ENCODE measurements around the gene ACACA.

The ACACA gene

GRCh38 chr17:37179893-37180292 is 226.7 kb downstream of the ACACA start:
- H3K4me2 ChIP-seq (ENCODE audit: low read length), result no peak overlapping the region
- H3K27me3 ChIP-seq (ENCODE audit: control insufficient read depth, low read length), result no peaks in the 10 kb centered on the region
- H3K36me3 ChIP-seq (ENCODE audit: control insufficient read depth, low read length), result peaks cover 75% of the 10 kb centered on the region
- TF ChIP-seq EZH2phosphoT487 (IDR thresholded peaks at IDR 0.05; ENCODE audit: borderline replicate concordance, low read length) (no peak), CTCF (IDR thresholded peaks at IDR 0.05; ENCODE audit: low read depth, low read length, poor library complexity, severe bottlenecking) (no peak)
- H3K9me3 ChIP-seq (ENCODE audit: control insufficient read depth, insufficient read depth, low read length), result no peaks in the 10 kb centered on the region
- H3K79me2 ChIP-seq (ENCODE audit: control insufficient read depth, low read length), result no peaks in the 10 kb centered on the region
- no peaks in the 10 kb centered on the region for H3K9me2 ChIP-seq (replicated peaks; ENCODE audit: control insufficient read depth, low read length)
- H3F3A ChIP-seq (ENCODE audit: control insufficient read depth, insufficient read depth), result no peaks in the 10 kb centered on the region
- no peaks in the 10 kb centered on the region for H4K20me1 ChIP-seq (ENCODE audit: control insufficient read depth, insufficient read depth, low read depth, low read length)
- no peak overlapping the region for H3K4me3 ChIP-seq (ENCODE audit: low read length)
- H3K4me1 ChIP-seq (ENCODE audit: control insufficient read depth, low read length), result no peaks in the 10 kb centered on the region
- H3K27ac ChIP-seq (ENCODE audit: low read depth, low read length), result no peak overlapping the region

- TF ChIP-seq EZH2phosphoT487 (IDR thresholded peaks at IDR 0.05; ENCODE audit: borderline replicate concordance, low read length) (no peak), CTCF (IDR thresholded peaks at IDR 0.05; ENCODE audit: low read depth, low read length, poor library complexity, severe bottlenecking) (no peak)
- Histone ChIP-seq H3K27me3 (ENCODE audit: control insufficient read depth, low read length) (no peaks in the 10 kb centered on the region), H3K4me2 (ENCODE audit: low read length) (no peak overlapping the region), H3K9me3 (ENCODE audit: control insufficient read depth, insufficient read depth, low read length) (no peaks in the 10 kb centered on the region), H3K36me3 (ENCODE audit: control insufficient read depth, low read length) (peaks cover 73% of the 10 kb centered on the region), H4K20me1 (ENCODE audit: control insufficient read depth, insufficient read depth, low read depth, low read length) (no peaks in the 10 kb centered on the region), H3K79me2 (ENCODE audit: control insufficient read depth, low read length) (no peaks in the 10 kb centered on the region), H3K9me2 (replicated peaks; ENCODE audit: control insufficient read depth, low read length) (no peaks in the 10 kb centered on the region), H3K4me1 (ENCODE audit: control insufficient read depth, low read length) (no peaks in the 10 kb centered on the region), H3F3A (ENCODE audit: control insufficient read depth, insufficient read depth) (no peaks in the 10 kb centered on the region), H3K27ac (ENCODE audit: low read depth, low read length) (no peak overlapping the region), H3K4me3 (ENCODE audit: low read length) (no peak overlapping the region)
Measured at GRCh38 chr17:37177254-37177870, 229.3 kb downstream of the ACACA start.

GRCh38 chr17:37176723-37177122 is 229.9 kb downstream of the ACACA start:
- no peaks in the 10 kb centered on the region for H3K9me3 ChIP-seq (ENCODE audit: control insufficient read depth, insufficient read depth, low read length)
- H3K9me2 ChIP-seq (replicated peaks; ENCODE audit: control insufficient read depth, low read length), result no peaks in the 10 kb centered on the region
- H3K36me3 ChIP-seq (ENCODE audit: control insufficient read depth, low read length), result peaks cover 77% of the 10 kb centered on the region
- TF ChIP-seq CTCF (IDR thresholded peaks at IDR 0.05; ENCODE audit: low read depth, low read length, poor library complexity, severe bottlenecking) (no peak), EZH2phosphoT487 (IDR thresholded peaks at IDR 0.05; ENCODE audit: borderline replicate concordance, low read length) (no peak)
- H4K20me1 ChIP-seq (ENCODE audit: control insufficient read depth, insufficient read depth, low read depth, low read length), result no peaks in the 10 kb centered on the region
- H3K4me1 ChIP-seq (ENCODE audit: control insufficient read depth, low read length), result no peaks in the 10 kb centered on the region
- H3K27ac ChIP-seq (ENCODE audit: low read depth, low read length), result no peak overlapping the region
- H3K79me2 ChIP-seq (ENCODE audit: control insufficient read depth, low read length), result no peaks in the 10 kb centered on the region
- no peaks in the 10 kb centered on the region for H3F3A ChIP-seq (ENCODE audit: control insufficient read depth, insufficient read depth)
- no peak overlapping the region for H3K4me2 ChIP-seq (ENCODE audit: low read length)
- H3K4me3 ChIP-seq (ENCODE audit: low read length), result no peak overlapping the region
- H3K27me3 ChIP-seq (ENCODE audit: control insufficient read depth, low read length), result no peaks in the 10 kb centered on the region

All from DOHH2 (cell line).